CD14-positive monocyte (primary cell): ENCODE results near the gene ARFGAP2. TPM values are rescaled to one million over a fixed set of nuclear protein-coding genes. Genes with fewer than 3 reads are reported as not detected.

ENCODE experiments used
- DNase-seq, 3 donors: peaks; one replicate each; pipeline ENCODE4 v3.0.0-alpha.2; 2011 to 2022
- H2AFZ ChIP-seq: 2 replicates; pipeline ENCODE4 v1.6.0; 2012; ENCODE audit warnings: mild to moderate bottlenecking, low read depth, low read length, inconsistent platforms; ENCODE audit not compliant: insufficient read depth, poor library complexity, severe bottlenecking
- H3K27ac ChIP-seq, 2 donors: 1 replicate in 1 of 2; 2 replicates in 1 of 2; pipeline ENCODE4 v1.5.1; 2012 to 2013; ENCODE audit warnings: low read length in 2 of 2, control low read depth in 1 of 2, inconsistent platforms in 1 of 2, low read depth in 1 of 2, mild to moderate bottlenecking in 1 of 2
- H3K27me3 ChIP-seq, 2 donors: one replicate each; pipeline versions ENCODE4 v1.6.0 to v1.6.1; 2011 to 2013; ENCODE audit warnings: low read length in 2 of 2; ENCODE audit not compliant: control insufficient read depth in 2 of 2, insufficient read depth in 2 of 2
- H3K36me3 ChIP-seq, 2 donors: replicated peaks in 1 of 2; 1 replicate in 1 of 2; 2 replicates in 1 of 2; pipeline versions ENCODE4 v1.5.1 to v1.6.1; 2012 to 2013; ENCODE audit warnings: low read length in 2 of 2, control low read depth in 1 of 2, inconsistent platforms in 1 of 2, mild to moderate bottlenecking in 1 of 2; ENCODE audit not compliant: insufficient read depth in 2 of 2, control insufficient read depth in 1 of 2
- H3K4me1 ChIP-seq, 2 donors: 1 replicate in 1 of 2; 2 replicates in 1 of 2; pipeline versions ENCODE4 v1.5.1 to v1.6.1; 2012 to 2013; ENCODE audit warnings: low read length in 2 of 2, control low read depth in 1 of 2, inconsistent platforms in 1 of 2, mild to moderate bottlenecking in 1 of 2, moderate library complexity in 1 of 2; ENCODE audit not compliant: insufficient read depth in 2 of 2, control insufficient read depth in 1 of 2
- H3K4me2 ChIP-seq: replicated peaks from 2 replicates; pipeline ENCODE3; 2012; ENCODE audit warnings: low read length, moderate library complexity, mild to moderate bottlenecking; ENCODE audit not compliant: poor library complexity, severe bottlenecking; ENCODE audit errors: extremely low read depth
- H3K4me3 ChIP-seq, 3 experiments: fragments of 200-600 bp in 1 of 3; sonication (generic) in 1 of 3; replicated peaks in 1 of 3; 1 replicate in 2 of 3; 2 replicates in 1 of 3; pipeline ENCODE4 v1.5.1; 2011 to 2013; ENCODE audit warnings: low read length in 3 of 3, mild to moderate bottlenecking in 3 of 3, control low read depth in 2 of 3, low read depth in 2 of 3, inconsistent platforms in 1 of 3, moderate library complexity in 1 of 3
- H3K79me2 ChIP-seq: 2 replicates; pipeline ENCODE4 v1.6.0; 2012; ENCODE audit warnings: mild to moderate bottlenecking, control low read depth, inconsistent platforms, low read length, moderate library complexity; ENCODE audit not compliant: insufficient read depth
- H3K9ac ChIP-seq: 2 replicates; pipeline ENCODE4 v1.6.0; 2017; ENCODE audit warnings: low read length, mild to moderate bottlenecking; ENCODE audit not compliant: insufficient read depth, poor library complexity, severe bottlenecking
- H3K9me3 ChIP-seq, 2 donors: replicated peaks in 1 of 2; 1 replicate in 1 of 2; 2 replicates in 1 of 2; pipeline versions ENCODE4 v1.5.1 to v1.6.1; 2012 to 2013; ENCODE audit warnings: low read length in 2 of 2, control low read depth in 1 of 2; ENCODE audit not compliant: control insufficient read depth in 1 of 2, insufficient read depth in 1 of 2
- H4K20me1 ChIP-seq: 2 replicates; pipeline ENCODE4 v1.6.0; 2012; ENCODE audit warnings: mild to moderate bottlenecking, low read length, control low read depth, moderate library complexity; ENCODE audit not compliant: insufficient read depth
- H3K27ac Mint-ChIP-seq, 7 donors: one replicate each; pipeline ENCODE4 v1.8.0; 2020; ENCODE audit warnings: mild to moderate bottlenecking in 7 of 7, mixed read lengths in 7 of 7, moderate library complexity in 6 of 7, inconsistent platforms in 2 of 7
- H3K27me3 Mint-ChIP-seq, 3 donors: one replicate each; pipeline ENCODE4 v1.8.0; 2021 to 2022; ENCODE audit warnings: low read depth in 3 of 3, mild to moderate bottlenecking in 3 of 3, mixed read lengths in 3 of 3, moderate library complexity in 3 of 3, inconsistent platforms in 1 of 3
- H3K36me3 Mint-ChIP-seq, 2 donors: one replicate each; pipeline ENCODE4 v1.8.0; 2020; ENCODE audit warnings: mixed read lengths in 2 of 2, inconsistent platforms in 1 of 2, mild to moderate bottlenecking in 1 of 2
- H3K4me1 Mint-ChIP-seq: one replicate; pipeline ENCODE4 v1.8.0; 2020; ENCODE audit warnings: mild to moderate bottlenecking, mixed read lengths
- H3K4me3 Mint-ChIP-seq, 2 donors: one replicate each; pipeline ENCODE4 v1.8.0; 2020; ENCODE audit warnings: mild to moderate bottlenecking in 2 of 2, mixed read lengths in 2 of 2, moderate library complexity in 1 of 2
- H3K9me3 Mint-ChIP-seq, 7 donors: one replicate each; pipeline ENCODE4 v1.8.0; 2020 to 2022; ENCODE audit warnings: mixed read lengths in 7 of 7, mild to moderate bottlenecking in 6 of 7, moderate library complexity in 6 of 7, inconsistent platforms in 2 of 7
- CTCF ChIP-seq: fragments of 200-600 bp; IDR thresholded peaks from one replicate; pipeline ENCODE4 v1.8.0; 2022; ENCODE audit warnings: antibody characterized with exemption, mild to moderate bottlenecking
- WGBS: methylation state at CpG from one replicate; pipeline ENCODE4 v1.1.5; 2013; ENCODE audit warnings: missing lambda C conversion rate; ENCODE audit not compliant: insufficient coverage; 5-methylcytosine and 5-hydroxymethylcytosine counted together
- intact Hi-C, 2 donors: fragments of 100-400 bp; cut with micrococcal nuclease; formaldehyde crosslinking; loops; one replicate each; pipeline versions ENCODE4 v1.15.0 to v1.15.1; 2023
- polyA plus RNA-seq, 3 donors: library from polyadenylated mRNA; depleted of rRNA in 1 of 3; unstranded in 2 of 3; stranded (reverse) in 1 of 3; fragments of 300-500 nt in 2 of 3; fragments of >200 nt in 1 of 3; fragmentation: Illumina TruSeq in 2 of 3; gene quantifications; 1 replicate in 2 of 3; 2 replicates in 1 of 3; pipeline ENCODE4 v1.2.3, GENCODE V29; 2012 to 2021

Gene ARFGAP2
- polyA plus RNA-seq, 3 donors, result 59.7 to 129 (median 61.0) TPM

- Mint-ChIP-seq H3K36me3 (peaks cover 18 to 30% of the 10 kb centered on the region in 2 donors), H3K9me3 (peaks cover 0 to 2% (median 0%) of the 10 kb centered on the region in 7 donors), H3K27me3 (peaks cover 0 to 2% (median 1%) of the 10 kb centered on the region in 3 donors), H3K4me1 (peaks cover 22% of the 10 kb centered on the region), H3K27ac (peak overlapping the region; percentile 95 to 99 (median 98)), H3K4me3 (peak overlapping the region; percentile 95 to 96)
- peak; percentile 67 to 76 (median 69) for DNase-seq
- H3K79me2 ChIP-seq, result peaks cover 44% of the 10 kb centered on the region
- 2% methylated on average over 17 of the region's 21 CpGs for WGBS
- H3K36me3 ChIP-seq, result peaks cover 22 to 33% of the 10 kb centered on the region in 2 donors
- H3K9ac ChIP-seq, result peak overlapping the region; percentile 94
- no peaks in the 10 kb centered on the region for H3K9me3 ChIP-seq
- TF ChIP-seq CTCF, result peak; percentile 81
- H3K27me3 ChIP-seq, result no peaks in the 10 kb centered on the region
- peak overlapping the region; percentile 90 for H3K4me2 ChIP-seq
- peaks cover 42% of the 10 kb centered on the region for H4K20me1 ChIP-seq
- intact Hi-C loops, result loop anchor here (2.0 to 10.0 kb wide), 5 partner anchors 40 to 560 kb away; partner anchors contain the start of genes ARHGAP1 (in 1 of the 2), ATG13 (in 1 of the 2), HARBI1 (in 1 of the 2) and PSMC3 (in 1 of the 2)
- peaks cover 24 to 29% of the 10 kb centered on the region in 2 donors for H3K4me1 ChIP-seq
- H3K27ac ChIP-seq, result peak overlapping the region; percentile 90 to 95
- peak overlapping the region; percentile 64 to 94 (median 88) for H3K4me3 ChIP-seq
- peak overlapping the region; percentile 98 for H2AFZ ChIP-seq
Measured at GRCh38 chr11:47177229-47177845, 658 bp upstream of the ARFGAP2 start.

GRCh38 chr11:47175746-47176327, 842 bp downstream of the ARFGAP2 start:
- H4K20me1 ChIP-seq, result peaks cover 57% of the 10 kb centered on the region
- H3K4me1 ChIP-seq, result peaks cover 24 to 29% of the 10 kb centered on the region in 2 donors
- WGBS, result 21% methylated on average over 10 of the region's 14 CpGs
- H3K4me1 Mint-ChIP-seq, result peaks cover 22% of the 10 kb centered on the region
- peak; percentile 53 to 73 (median 68) for DNase-seq
- H3K9me3 ChIP-seq, result no peaks in the 10 kb centered on the region
- H3K27ac Mint-ChIP-seq, result peak overlapping the region; percentile 95 to 99 (median 98)
- peak overlapping the region; percentile 95 to 98 for H3K4me3 Mint-ChIP-seq
- peaks cover 59% of the 10 kb centered on the region for H3K79me2 ChIP-seq
- H3K27ac ChIP-seq, result peak overlapping the region; percentile 76 to 95
- H3K9me3 Mint-ChIP-seq, result peaks cover 0 to 2% (median 0%) of the 10 kb centered on the region in 7 donors
- intact Hi-C loops, result loop anchor here (2.0 to 10.0 kb wide), 5 partner anchors 41 to 559 kb away; partner anchors contain the start of genes ARHGAP1 (in 1 of the 2), ATG13 (in 1 of the 2), HARBI1 (in 1 of the 2) and PSMC3 (in 1 of the 2)
- H3K27me3 Mint-ChIP-seq, result peaks cover 0 to 1% (median 0%) of the 10 kb centered on the region in 3 donors
- TF ChIP-seq CTCF, result no peak
- H3K27me3 ChIP-seq, result no peaks in the 10 kb centered on the region
- peaks cover 37 to 48% of the 10 kb centered on the region in 2 donors for H3K36me3 ChIP-seq
- peak overlapping the region; percentile 94 for H3K9ac ChIP-seq
- peak overlapping the region; percentile 90 for H3K4me2 ChIP-seq
- H2AFZ ChIP-seq, result peak overlapping the region; percentile 98
- peaks cover 31 to 45% of the 10 kb centered on the region in 2 donors for H3K36me3 Mint-ChIP-seq
- H3K4me3 ChIP-seq, result peak overlapping the region; percentile 77 to 94 (median 93)
